OCI-LY7 (cell line): ENCODE data around the gene CORO7. TPM values are rescaled to one million over a fixed set of nuclear protein-coding genes. Genes with fewer than 3 reads are reported as not detected.
"Not testable (repeated sequence)": the region's sequence is repeated elsewhere in the genome, so short reads cannot be mapped to it uniquely, and the experiment has no call there.

Experiments
- BruUV-seq: library from RNA; stranded (reverse); fragments of 400-500 nt; replicated peaks from 2 replicates; lab custom pipeline; 2021; lab: Mats Ljungman, UMichigan
- CTCF ChIA-PET: fragments of 300-600 bp; sonication (Branson Sonifier 250); formaldehyde crosslinking; loops from one replicate; lab custom pipeline; 2022; ENCODE audit warnings: antibody characterized with exemption; ENCODE audit not compliant: unreplicated experiment; lab: Charles Lee
- POLR2A ChIA-PET: fragments of 300-600 bp; sonication (Branson Sonifier 250); formaldehyde crosslinking; loops from one replicate; lab custom pipeline; 2022; ENCODE audit warnings: antibody characterized with exemption; lab: Charles Lee
- DNase-seq: peaks from one replicate; pipeline ENCODE4 v3.0.0-alpha.2; 2015; ENCODE audit warnings: low spot score
- H2AFZ ChIP-seq: fragments of 200-600 bp; sonication (generic), shearing (Covaris generic); 2 replicates; pipeline ENCODE4 v1.6.1; 2014; ENCODE audit warnings: mild to moderate bottlenecking, antibody characterized with exemption, low read length, moderate library complexity
- H3K27ac ChIP-seq: fragments of 200-600 bp; sonication (generic); 2 replicates; pipeline ENCODE4 v1.5.1; 2014; ENCODE audit warnings: mixed run types, low read depth, mild to moderate bottlenecking, moderate library complexity, low read length, inconsistent platforms; ENCODE audit not compliant: poor library complexity, severe bottlenecking
- H3K36me3 ChIP-seq: fragments of 200-600 bp; sonication (generic); 2 replicates; pipeline ENCODE4 v1.6.1; 2014; ENCODE audit warnings: mild to moderate bottlenecking, antibody characterized with exemption, low read length, moderate library complexity, mixed read lengths; ENCODE audit not compliant: insufficient read depth
- H3K4me1 ChIP-seq: fragments of 200-600 bp; sonication (generic); 2 replicates; pipeline ENCODE4 v1.5.1; 2014; ENCODE audit warnings: mild to moderate bottlenecking, low read length; ENCODE audit not compliant: insufficient read depth, poor library complexity, severe bottlenecking
- H3K4me2 ChIP-seq: fragments of 200-600 bp; sonication (generic); 2 replicates; pipeline ENCODE4 v1.6.1; 2014; ENCODE audit warnings: mild to moderate bottlenecking, low read length
- H3K4me3 ChIP-seq: fragments of 200-600 bp; sonication (generic); 2 replicates; pipeline ENCODE4 v1.5.1; 2014; ENCODE audit warnings: mild to moderate bottlenecking, low read depth, low read length; ENCODE audit not compliant: poor library complexity, severe bottlenecking
- H3K79me2 ChIP-seq: fragments of 200-600 bp; sonication (generic); 2 replicates; pipeline ENCODE4 v1.6.1; 2016; ENCODE audit warnings: low read depth, mild to moderate bottlenecking, low read length, moderate library complexity, mixed read lengths; ENCODE audit not compliant: insufficient read depth
- H3K9me2 ChIP-seq: fragments of 200-600 bp; sonication (generic); 2 replicates; pipeline ENCODE4 v1.6.1; 2016; ENCODE audit warnings: mild to moderate bottlenecking, low read length, mixed read lengths; ENCODE audit not compliant: insufficient read depth
- H3K9me3 ChIP-seq: fragments of 200-600 bp; sonication (generic); 2 replicates; pipeline ENCODE4 v1.6.1; 2014; ENCODE audit warnings: mild to moderate bottlenecking, mixed run types, low read length, mixed read lengths
- H4K20me1 ChIP-seq: fragments of 200-600 bp; sonication (generic); 2 replicates; pipeline ENCODE4 v1.6.1; 2014; ENCODE audit warnings: mild to moderate bottlenecking, antibody characterized with exemption, low read length, moderate library complexity, mixed read lengths; ENCODE audit not compliant: insufficient read depth
- EZH2phosphoT487 ChIP-seq: fragments of 200-600 bp; sonication (generic); IDR thresholded peaks from 2 replicates; pipeline ENCODE4 v1.6.1; 2018; ENCODE audit warnings: low read depth, borderline replicate concordance, mild to moderate bottlenecking, mixed run types, antibody characterized with exemption, low read length, moderate library complexity, mixed read lengths
- intact Hi-C: fragments of 100-400 bp; cut with micrococcal nuclease; formaldehyde crosslinking; loops from one replicate; pipeline ENCODE4 v1.10.0; 2022; ENCODE audit not compliant: unreplicated experiment
- total RNA-seq, 2 experiments: library from RNA; depleted of rRNA in 1 of 2; stranded (reverse); fragments of >200 nt in 1 of 2; shearing (Covaris generic) in 1 of 2; gene quantifications; 2 replicates each; pipeline ENCODE4 v1.2.3, GENCODE V29; 2014 to 2022
- TF ChIP-seq, protein P1 (sequence below): fragments of 200-600 bp; sonication (generic); conservative IDR thresholded peaks from 2 replicates; pipeline ENCODE4 v1.5.1; 2014; ENCODE audit warnings: mild to moderate bottlenecking, antibody characterized with exemption, low read length, moderate library complexity, mixed read lengths

The CORO7 gene
- total RNA-seq, 2 experiments from 2014 or later, result 77.2 to 112 TPM

DNA sequence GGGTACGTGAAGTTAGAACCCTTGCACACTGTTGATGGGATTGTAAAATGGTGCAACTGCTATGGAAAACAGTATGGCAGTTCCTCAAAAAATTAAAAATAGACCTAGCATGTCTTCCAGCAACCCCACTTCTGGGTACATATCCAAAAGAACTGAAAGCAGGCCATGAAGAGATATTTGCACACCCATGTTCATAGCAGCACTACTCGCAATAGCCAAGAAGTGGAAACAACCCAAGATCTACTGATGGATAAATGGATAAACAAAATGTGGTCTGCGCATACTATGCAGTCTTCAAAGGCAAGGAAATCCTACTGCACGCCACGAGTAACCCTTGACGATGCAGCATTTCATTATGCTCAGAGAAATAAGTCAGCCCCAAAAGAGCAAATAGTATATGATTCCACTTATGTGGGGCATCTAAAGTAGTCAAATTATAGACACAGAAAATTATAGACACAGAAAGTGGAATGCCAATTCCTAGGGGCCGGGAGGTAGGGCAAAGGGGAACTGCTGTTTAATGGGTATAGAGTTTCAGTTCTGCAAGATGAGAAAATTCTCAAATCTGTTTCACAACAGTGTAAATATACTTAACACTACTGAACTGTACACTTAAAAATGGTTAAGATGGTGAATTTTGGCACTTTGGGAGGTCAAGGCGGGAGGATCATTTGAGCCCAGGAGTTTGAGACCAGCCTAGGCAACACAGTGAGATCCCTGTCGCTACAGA is 17.2 kb downstream of the CORO7 start:
- CTCF ChIA-PET, result interaction anchor here (1.0 kb wide), 1 partner anchor 17 kb away, joined by 3 read pairs; the partner anchor contains the start of gene CORO7
- no TSS peak for BruUV-seq
- Histone ChIP-seq H3K27ac (no peak overlapping the region), H3K79me2 (no peaks in the 10 kb centered on the region), H3K4me1 (no peaks in the 10 kb centered on the region), H4K20me1 (no peaks in the 10 kb centered on the region), H2AFZ (no peak overlapping the region), H3K9me3 (no peaks in the 10 kb centered on the region), H3K36me3 (peaks cover 86% of the 10 kb centered on the region), H3K9me2 (no peaks in the 10 kb centered on the region), H3K4me3 (no peak overlapping the region), H3K4me2 (no peak overlapping the region)
- intact Hi-C loops, result no loop called here
- TF ChIP-seq, protein P1, sequence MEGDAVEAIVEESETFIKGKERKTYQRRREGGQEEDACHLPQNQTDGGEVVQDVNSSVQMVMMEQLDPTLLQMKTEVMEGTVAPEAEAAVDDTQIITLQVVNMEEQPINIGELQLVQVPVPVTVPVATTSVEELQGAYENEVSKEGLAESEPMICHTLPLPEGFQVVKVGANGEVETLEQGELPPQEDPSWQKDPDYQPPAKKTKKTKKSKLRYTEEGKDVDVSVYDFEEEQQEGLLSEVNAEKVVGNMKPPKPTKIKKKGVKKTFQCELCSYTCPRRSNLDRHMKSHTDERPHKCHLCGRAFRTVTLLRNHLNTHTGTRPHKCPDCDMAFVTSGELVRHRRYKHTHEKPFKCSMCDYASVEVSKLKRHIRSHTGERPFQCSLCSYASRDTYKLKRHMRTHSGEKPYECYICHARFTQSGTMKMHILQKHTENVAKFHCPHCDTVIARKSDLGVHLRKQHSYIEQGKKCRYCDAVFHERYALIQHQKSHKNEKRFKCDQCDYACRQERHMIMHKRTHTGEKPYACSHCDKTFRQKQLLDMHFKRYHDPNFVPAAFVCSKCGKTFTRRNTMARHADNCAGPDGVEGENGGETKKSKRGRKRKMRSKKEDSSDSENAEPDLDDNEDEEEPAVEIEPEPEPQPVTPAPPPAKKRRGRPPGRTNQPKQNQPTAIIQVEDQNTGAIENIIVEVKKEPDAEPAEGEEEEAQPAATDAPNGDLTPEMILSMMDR, result no peak
- no peak for TF ChIP-seq EZH2phosphoT487
- DNase-seq, result no peak
- POLR2A ChIA-PET, result interaction anchor here (0.6 kb wide), 1 partner anchor 107 kb away, joined by 3 read pairs; no protein-coding TSS in a partner anchor

DNA sequence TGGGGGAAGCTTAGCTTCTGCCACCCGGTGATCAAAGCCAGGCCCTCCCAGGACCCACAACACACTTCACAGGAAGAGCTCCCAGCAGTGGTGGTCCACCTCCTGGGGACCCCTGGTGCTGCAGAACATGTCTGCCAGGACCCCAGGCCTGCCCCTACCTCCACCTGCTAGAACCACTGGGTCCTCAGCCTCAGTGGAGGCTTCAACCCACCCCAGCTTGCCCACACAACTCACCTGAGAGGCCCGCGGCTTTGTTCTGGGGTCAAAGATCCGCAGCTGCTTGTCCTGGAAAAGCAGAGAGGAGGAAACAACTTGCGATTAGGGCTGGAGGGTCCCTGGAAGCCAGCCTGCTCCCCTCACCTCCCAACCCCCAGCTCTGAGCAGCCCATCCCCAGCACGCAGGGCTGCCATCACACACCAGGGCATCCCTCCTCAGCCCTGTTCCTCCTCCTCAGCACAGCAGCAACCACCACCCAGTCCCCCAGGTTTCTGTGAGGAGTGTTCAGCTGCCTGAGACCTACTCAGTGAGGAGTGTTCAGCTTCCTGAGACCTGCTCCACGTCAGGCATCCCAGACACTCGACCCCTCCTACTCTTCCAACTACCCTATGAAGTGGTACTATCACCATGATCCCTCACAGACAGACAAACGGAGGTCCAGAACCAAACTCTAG is 21.2 kb downstream of the CORO7 start:
- Histone ChIP-seq H3K4me1 (peaks cover 7% of the 10 kb centered on the region), H3K9me3 (no peaks in the 10 kb centered on the region), H3K9me2 (no peaks in the 10 kb centered on the region), H2AFZ (no peak overlapping the region), H3K27ac (no peak overlapping the region), H3K79me2 (no peaks in the 10 kb centered on the region), H3K36me3 (peaks cover 78% of the 10 kb centered on the region), H3K4me3 (no peak overlapping the region), H4K20me1 (no peaks in the 10 kb centered on the region), H3K4me2 (no peak overlapping the region)
- no peak for DNase-seq
- no TSS peak for BruUV-seq
- intact Hi-C loops, result no loop called here
- POLR2A ChIA-PET, result interaction anchor here (0.6 kb wide), 1 partner anchor 18 kb away, joined by 3 read pairs; no protein-coding TSS in a partner anchor
- no peak for TF ChIP-seq EZH2phosphoT487
- TF ChIP-seq, protein P1, result no peak
- CTCF ChIA-PET, result no interaction called here

DNA sequence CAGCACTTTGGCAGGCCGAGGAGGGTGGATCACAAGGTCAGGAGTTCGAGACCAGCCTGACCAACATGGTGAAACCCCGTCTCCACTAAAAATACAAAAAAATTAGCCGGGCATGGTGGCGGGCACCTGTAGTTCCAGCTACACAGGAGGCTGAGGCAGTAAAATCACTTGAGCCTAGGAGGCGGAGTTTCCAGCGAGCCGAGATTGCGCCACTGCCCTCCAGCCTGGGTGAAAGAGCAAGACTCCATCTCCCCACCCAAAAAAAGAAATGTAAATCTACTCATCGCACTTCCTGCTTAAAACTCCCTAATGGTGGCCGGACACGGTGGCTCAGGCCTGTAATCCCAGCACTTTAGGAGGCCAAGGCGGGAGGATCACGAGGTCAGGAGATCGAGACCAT is 22.5 kb downstream of the CORO7 start:
- peaks cover 78% of the 10 kb centered on the region for H3K36me3 ChIP-seq
- H3K9me2 ChIP-seq, H3K4me2 ChIP-seq, intact Hi-C loops, H3K9me3 ChIP-seq, DNase-seq, CTCF ChIA-PET, BruUV-seq, H3K4me1 ChIP-seq, H3K79me2 ChIP-seq, H4K20me1 ChIP-seq, H2AFZ ChIP-seq, H3K27ac ChIP-seq, H3K4me3 ChIP-seq: not testable (repeated sequence)
- POLR2A ChIA-PET, result interaction anchor here (0.6 kb wide), 1 partner anchor 44 kb away, joined by 3 read pairs; no protein-coding TSS in a partner anchor
